Subcutaneous adipose tissue (tissue), 4 donors: Measurements from ENCODE around the gene TMSB4Y. TPM values are rescaled to one million over a fixed set of nuclear protein-coding genes. Genes with fewer than 3 reads are reported as not detected.

ENCODE experiments used
- CTCF ChIP-seq: fragments of 450-650 bp; IDR thresholded peaks from one replicate; pipeline ENCODE4 v1.5.1; 2016; ENCODE audit warnings: low read depth, mild to moderate bottlenecking, control low read depth, antibody characterized with exemption, moderate library complexity
- total RNA-seq, 4 donors: library from RNA; depleted of rRNA; stranded (reverse); fragments of >200 nt; gene quantifications; one replicate each; pipeline ENCODE4 v1.1.0, GENCODE V29; 2016

Gene TMSB4Y
- 1 to 10 TPM in 1 of 4 donors, under 1 TPM in 1, not detected in 2; 0.88 to 3.6 TPM for total RNA-seq

- no peak for TF ChIP-seq CTCF
Observed at GRCh38 chrY:13703568-13703968, at the start of gene TMSB4Y. TSS of gene TMSB4Y (plus strand) at chrY:13703899.

- TF ChIP-seq CTCF, result no peak
Observed at GRCh38 chrY:13664162-13664561, 39.5 kb upstream of the TMSB4Y start.

GRCh38 chrY:13671122-13671521 is 32.6 kb upstream of the TMSB4Y start:
- TF ChIP-seq CTCF, result no peak

GRCh38 chrY:13702276-13702675 is 1.4 kb upstream of the TMSB4Y start:
- TF ChIP-seq CTCF, result no peak

GRCh38 chrY:13704121-13704930 is 627 bp downstream of the TMSB4Y start:
- TF ChIP-seq CTCF, result no peak

GRCh38 chrY:13705197-13705596 is 1.5 kb downstream of the TMSB4Y start:
- TF ChIP-seq CTCF, result no peak

GRCh38 chrY:13708038-13708437 is 4.3 kb downstream of the TMSB4Y start:
- TF ChIP-seq CTCF, result no peak
